K562 (cell line): Measurements from ENCODE around the gene TANC1. TPM values are rescaled to one million over a fixed set of nuclear protein-coding genes. Genes with fewer than 3 reads are reported as not detected.

Source experiments
- ATAC-seq: fragments of 200-7000 bp; cut with Tn5 transposase; 3 replicates; pipeline ENCODE4 v1.9.1; 2020; ENCODE audit warnings: moderate library complexity
- BruUV-seq: library from RNA; stranded (reverse); fragments of 400-500 nt; replicated peaks from 2 replicates; lab custom pipeline; 2021; lab: Mats Ljungman, UMichigan
- CTCF ChIA-PET: fragments of 300-600 bp; formaldehyde crosslinking; extraction: SDS; loops from one replicate; lab custom pipeline; 2021; ENCODE audit warnings: low intra/inter-chr PET ratio; lab: Yijun Ruan, JAX
- POLR2A ChIA-PET: fragments of 300-600, 350-650 bp; sonication (Branson Sonifier 250); formaldehyde crosslinking; extraction: SDS; loops from one replicate; lab custom pipeline; 2021; ENCODE audit warnings: antibody characterized with exemption, inconsistent platforms; lab: Yijun Ruan, JAX
- DNase-seq, 4 experiments: peaks; one replicate each; pipeline versions ENCODE4 v3.0.0 to v3.0.0-alpha.2; 2011 to 2018; ENCODE audit warnings: low spot score in 3 of 4, mixed read lengths in 3 of 4; ENCODE audit errors: extremely low read depth in 1 of 4
- FAIRE-seq: peaks from 2 replicates; lab custom pipeline; 2011; peaks lifted over from hg19 to GRCh38; lab: Jason Lieb, UNC
- H2AFZ ChIP-seq: 2 replicates; pipeline ENCODE4 v1.6.0; 2011; ENCODE audit warnings: low read depth, low read length, control low read depth, inconsistent platforms
- H3K27ac ChIP-seq: fragments of 200-600 bp; 3 replicates; pipeline ENCODE4 v1.8.0; 2011; ENCODE audit warnings: low read depth, mild to moderate bottlenecking, control low read depth, inconsistent platforms, low read length, moderate library complexity, mixed read lengths; ENCODE audit errors: extremely low read depth
- H3K27me3 ChIP-seq, 2 experiments: fragments of 300-600 bp in 1 of 2; 2 replicates in 1 of 2; 3 replicates in 1 of 2; pipeline versions ENCODE4 v1.6.0 to v1.8.0; 2011; ENCODE audit warnings: inconsistent platforms in 2 of 2, low read length in 2 of 2, mild to moderate bottlenecking in 1 of 2, mixed read lengths in 1 of 2, moderate library complexity in 1 of 2; ENCODE audit not compliant: control insufficient read depth in 2 of 2, insufficient read depth in 2 of 2
- H3K36me3 ChIP-seq: fragments of 300-600 bp; 3 replicates; pipeline ENCODE4 v1.8.0; 2011; ENCODE audit warnings: mild to moderate bottlenecking, low read length, inconsistent platforms; ENCODE audit not compliant: control insufficient read depth, insufficient read depth
- H3K4me1 ChIP-seq, 2 experiments: fragments of 200-600 bp in 1 of 2; replicated peaks in 1 of 2; 2 replicates in 1 of 2; 3 replicates in 1 of 2; pipeline versions ENCODE4 v1.5.1 to v1.8.0; 2011; ENCODE audit warnings: inconsistent platforms in 2 of 2, low read length in 2 of 2, mild to moderate bottlenecking in 1 of 2, mixed read lengths in 1 of 2, moderate library complexity in 1 of 2; ENCODE audit not compliant: control insufficient read depth in 2 of 2, insufficient read depth in 2 of 2
- H3K4me2 ChIP-seq: 2 replicates; pipeline ENCODE4 v1.6.1; 2011; ENCODE audit warnings: low read length, control low read depth, inconsistent platforms, mixed read lengths; ENCODE audit not compliant: insufficient read depth
- H3K4me3 ChIP-seq: fragments of 200-600 bp; sonication (generic), shearing (Covaris generic); 2 replicates; pipeline ENCODE4 v1.5.1; 2016; ENCODE audit warnings: control low read depth, inconsistent platforms
- H3K79me2 ChIP-seq: fragments of 200-600 bp; 3 replicates; pipeline ENCODE4 v1.8.0; 2011; ENCODE audit warnings: low read length, inconsistent platforms; ENCODE audit not compliant: control insufficient read depth, insufficient read depth
- H3K9ac ChIP-seq, 2 experiments: 2 replicates each; pipeline versions ENCODE4 v1.6.0 to v1.6.1; 2011; ENCODE audit warnings: low read depth in 2 of 2, low read length in 2 of 2, control low read depth in 1 of 2, inconsistent platforms in 1 of 2, mild to moderate bottlenecking in 1 of 2, mixed read lengths in 1 of 2; ENCODE audit not compliant: insufficient read depth in 1 of 2
- H3K9me1 ChIP-seq: one replicate; pipeline ENCODE4 v1.6.0; 2011; ENCODE audit warnings: inconsistent platforms, mild to moderate bottlenecking, low read length, moderate library complexity; ENCODE audit not compliant: control insufficient read depth, insufficient read depth
- H3K9me3 ChIP-seq: replicated peaks from 2 replicates; pipeline ENCODE4 v1.5.1; 2011; ENCODE audit warnings: low read depth, low read length, inconsistent platforms; ENCODE audit not compliant: control insufficient read depth, insufficient read depth
- H4K20me1 ChIP-seq: replicated peaks from 2 replicates; pipeline ENCODE4 v1.6.1; 2011; ENCODE audit warnings: low read length, inconsistent platforms, mixed read lengths; ENCODE audit not compliant: control insufficient read depth, insufficient read depth
- ARID2 ChIP-seq: fragments of 450-650 bp; IDR thresholded peaks from 2 replicates; pipeline ENCODE4 v1.6.1; 2017; ENCODE audit warnings: antibody characterized with exemption, mild to moderate bottlenecking
- BRD4 ChIP-seq: fragments of 200-600 bp; sonication (generic); IDR thresholded peaks from 2 replicates; pipeline ENCODE4 v1.6.1; 2017; ENCODE audit warnings: inconsistent platforms
- CBX8 ChIP-seq: fragments of 200-600 bp; sonication (generic); IDR thresholded peaks from 2 replicates; pipeline ENCODE4 v1.6.1; 2012; ENCODE audit warnings: borderline replicate concordance, mixed run types, low read depth, mild to moderate bottlenecking, moderate library complexity, mixed read lengths, low read length, control low read depth, inconsistent platforms; ENCODE audit not compliant: poor library complexity, severe bottlenecking; ENCODE audit errors: extremely low read depth
- CCNT2 ChIP-seq: IDR thresholded peaks from 2 replicates; pipeline ENCODE4 v1.6.1; 2011; ENCODE audit warnings: borderline replicate concordance, low read depth, mild to moderate bottlenecking, moderate library complexity, mixed read lengths, low read length; ENCODE audit not compliant: insufficient read length; ENCODE audit errors: extremely low read depth
- COPS2 ChIP-seq: fragments of 450-650 bp; conservative IDR thresholded peaks from 2 replicates; pipeline ENCODE4 v1.6.1; 2016; ENCODE audit warnings: mild to moderate bottlenecking, moderate library complexity
- POLR2B ChIP-seq: fragments of 450-650 bp; IDR thresholded peaks from 2 replicates; pipeline ENCODE4 v1.6.1; 2018; ENCODE audit warnings: low read depth; ENCODE audit not compliant: partially characterized antibody
- RBM39 ChIP-seq: fragments of 200-400 bp; formaldehyde crosslinking; optimal IDR thresholded peaks from 2 replicates; pipeline ENCODE3; 2018; ENCODE audit warnings: low read depth, low read length
- RCOR1 ChIP-seq, 2 experiments: IDR thresholded peaks; 2 replicates each; pipeline ENCODE4 v1.6.1; 2012; ENCODE audit warnings: low read depth in 2 of 2, low read length in 2 of 2, borderline replicate concordance in 1 of 2, improper control_type of control experiment in 1 of 2
- SAFB ChIP-seq: fragments of 200-400 bp; formaldehyde crosslinking; IDR thresholded peaks from 2 replicates; pipeline ENCODE4 v1.6.1; 2017; ENCODE audit warnings: low read depth, low read length, borderline replicate concordance
- SAFB2 ChIP-seq: fragments of 200-400 bp; formaldehyde crosslinking; IDR thresholded peaks from 2 replicates; pipeline ENCODE4 v1.6.1; 2018; ENCODE audit warnings: borderline replicate concordance, low read length, low read depth, moderate library complexity; ENCODE audit not compliant: severe bottlenecking
- SRF ChIP-seq, 2 experiments: fragments of 250-450, 450-650 bp in 1 of 2; sonication (Bioruptor Pico) in 1 of 2; sonication (generic) in 1 of 2; formaldehyde crosslinking; IDR thresholded peaks; 2 replicates each; pipeline versions ENCODE4 v1.5.0 to v1.5.1; 2020 to 2022; ENCODE audit warnings: mild to moderate bottlenecking in 1 of 2, missing genetic modification reagents in 1 of 2
- TARDBP ChIP-seq: fragments of 450-650 bp; IDR thresholded peaks from 2 replicates; pipeline ENCODE4 v1.6.1; 2016
- TOE1 ChIP-seq, 2 experiments: fragments of 450-650 bp in 1 of 2; sonication (generic) in 1 of 2; formaldehyde crosslinking in 1 of 2; IDR thresholded peaks; 2 replicates each; pipeline versions ENCODE4 v1.7.1 to v1.8.0; 2016 to 2022; ENCODE audit warnings: borderline replicate concordance in 2 of 2, mild to moderate bottlenecking in 2 of 2, antibody characterized with exemption in 1 of 2, inconsistent platforms in 1 of 2, low read depth in 1 of 2, missing genetic modification reagents in 1 of 2, moderate library complexity in 1 of 2
- ZNF431 ChIP-seq: sonication (generic); formaldehyde crosslinking; IDR thresholded peaks from 2 replicates; pipeline ENCODE4 v1.8.0; 2022; ENCODE audit warnings: mild to moderate bottlenecking, missing genetic modification reagents
- ZNF561 ChIP-seq: fragments of 450-650 bp; formaldehyde crosslinking; conservative IDR thresholded peaks from 2 replicates; pipeline ENCODE4 v1.4.0; 2020; ENCODE audit warnings: mild to moderate bottlenecking, moderate library complexity
- WGBS: fragments of 100-300 bp; shearing (Covaris generic); methylation state at CpG from one replicate; pipeline ENCODE4 v1.1.6; 2016; ENCODE audit warnings: low coverage, mixed read lengths; ENCODE audit not compliant: insufficient coverage; ENCODE audit errors: missing lambda C conversion rate; 5-methylcytosine and 5-hydroxymethylcytosine counted together
- in situ Hi-C: fragments of 300-500 bp; cut with MboI; formaldehyde crosslinking; loops from 4 replicates; pipeline ENCODE4 v1.15.0; 2018; ENCODE audit warnings: inconsistent platforms, mixed read lengths
- intact Hi-C: fragments of 100-400 bp; cut with micrococcal nuclease; formaldehyde crosslinking; loops from 2 replicates; pipeline ENCODE4 v1.14.2; 2022
- polyA plus RNA-seq, 8 experiments: library from polyadenylated mRNA; depleted of rRNA in 4 of 8; stranded (reverse) in 5 of 8; unstranded in 3 of 8; fragments of >200 nt; fragmentation: Nextera tagmentation in 2 of 8; fragmentation: Illumina TruSeq in 1 of 8; extraction: Ambion mirVana in 2 of 8; extraction: Trizol in 1 of 8; gene quantifications; 2 replicates each; pipeline versions ENCODE4 v1.2.1 to v1.2.3, GENCODE V29; 2011 to 2014; ENCODE audit warnings: inconsistent platforms in 1 of 8, missing spikeins in 1 of 8
- total RNA-seq, 7 experiments: library from RNA; depleted of rRNA in 6 of 7; stranded (reverse); fragments of >200 nt in 6 of 7; fragmentation: Illumina TruSeq in 2 of 7; extraction: Trizol in 2 of 7; gene quantifications; 2 replicates each; pipeline versions ENCODE4 v1.2.1 to v1.2.3, GENCODE V29; 2011 to 2021; ENCODE audit warnings: low replicate concordance in 1 of 7
- TF ChIP-seq, protein P1 (sequence below), 3 experiments: fragments of 200-800 bp in 1 of 3; sonication (Bioruptor generic) in 1 of 3; sonication (generic) in 1 of 3; formaldehyde crosslinking in 1 of 3; IDR thresholded peaks; 2 replicates each; pipeline versions ENCODE4 v1.6.1 to v1.8.0; 2016 to 2022; ENCODE audit warnings: mild to moderate bottlenecking in 2 of 3, missing compliant biosample characterization in 2 of 3, missing genetic modification characterization in 2 of 3, missing genetic modification reagents in 1 of 3
- TF ChIP-seq, protein P2 (sequence below): fragments of 450-650 bp; formaldehyde crosslinking; IDR thresholded peaks from 2 replicates; pipeline ENCODE4 v1.4.0; 2022; ENCODE audit warnings: mild to moderate bottlenecking, moderate library complexity
- TF ChIP-seq, protein P3 (sequence below): fragments of 250-450 bp; sonication (Bioruptor Pico); IDR thresholded peaks from 2 replicates; pipeline ENCODE4 v1.9.0; 2021; ENCODE audit warnings: mild to moderate bottlenecking
- TF ChIP-seq, protein P4 (sequence below): sonication (generic); formaldehyde crosslinking; IDR thresholded peaks from 2 replicates; pipeline ENCODE4 v1.9.0; 2022; ENCODE audit warnings: mild to moderate bottlenecking, missing genetic modification reagents

The TANC1 gene
- total and polyA plus RNA-seq, 9 of the 15 experiments (the other 6 are each of a cell fraction or from before 2014, with no cell fraction given), result under 0.01 to 0.20 (median 0.07) TPM; not detected in 1

DNA sequence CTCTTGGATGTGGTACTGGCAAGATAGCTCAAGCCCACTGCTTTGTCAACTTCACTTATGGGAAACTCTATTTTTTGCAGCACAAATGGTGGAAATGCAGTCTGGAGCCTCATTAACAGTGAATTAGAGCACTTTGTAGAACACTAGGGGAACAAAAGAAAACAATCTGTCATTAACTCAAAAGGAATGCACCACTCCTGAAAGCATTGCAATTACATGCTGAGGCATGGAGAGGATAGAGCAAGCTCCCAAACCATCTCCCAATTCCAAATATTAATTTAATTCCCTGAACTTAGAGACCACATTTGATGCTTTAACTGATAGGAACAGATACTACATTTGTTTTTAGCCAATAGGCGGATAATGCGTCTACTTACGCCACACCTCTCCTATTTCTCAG, 32.8 kb upstream of the TANC1 start (continued):
- TF ChIP-seq, protein P1, sequence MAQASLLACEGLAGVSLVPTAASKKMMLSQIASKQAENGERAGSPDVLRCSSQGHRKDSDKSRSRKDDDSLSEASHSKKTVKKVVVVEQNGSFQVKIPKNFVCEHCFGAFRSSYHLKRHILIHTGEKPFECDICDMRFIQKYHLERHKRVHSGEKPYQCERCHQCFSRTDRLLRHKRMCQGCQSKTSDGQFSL (CRISPR knock-in tag; IDR thresholded peaks at IDR 0.05), result no peak
- TF ChIP-seq, protein P1 (tag; IDR thresholded peaks at IDR 0.05), result no peak
- TF ChIP-seq ZNF561 (CRISPR knock-in tag) (no peak), SAFB (no peak), CBX8 (no peak)

DNA sequence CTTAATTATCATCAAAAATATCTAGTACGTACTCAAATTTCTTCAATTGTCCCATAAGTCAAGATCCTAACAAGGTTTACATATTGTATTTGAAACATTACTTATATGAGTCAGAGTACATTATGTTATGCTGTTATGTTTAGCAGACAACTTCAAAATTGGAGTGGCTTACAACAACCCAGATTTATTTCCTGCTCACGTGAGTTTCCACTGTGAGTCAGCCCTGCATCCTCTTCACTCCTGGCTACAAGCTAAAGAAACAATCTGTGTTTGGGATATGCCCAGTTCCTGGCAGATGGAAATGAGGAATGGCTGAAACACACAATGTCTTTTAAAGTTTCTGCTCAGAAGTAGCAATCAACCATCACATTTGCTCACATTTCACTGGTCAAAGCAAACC, 31.5 kb upstream of the TANC1 start:
- CTCF ChIA-PET, result no interaction called here
- no peak for FAIRE-seq
- ATAC-seq, result no peak
- no peak overlapping the region for H2AFZ ChIP-seq
- H3K36me3 ChIP-seq, result no peaks in the 10 kb centered on the region
- no peaks in the 10 kb centered on the region for H3K79me2 ChIP-seq
- DNase-seq, result no peak
- POLR2A ChIA-PET, result no interaction called here
- no peak overlapping the region for H3K4me3 ChIP-seq
- intact Hi-C loops (no loop called here), in situ Hi-C loops (no loop called here)
- peaks cover 0 to 20% of the 10 kb centered on the region in 2 experiments; a peak in 4 of 5 replicates for H3K27me3 ChIP-seq
- no peaks in the 10 kb centered on the region for H3K9me3 ChIP-seq
- no peaks in the 10 kb centered on the region for H3K4me1 ChIP-seq
- no peak overlapping the region for H3K4me2 ChIP-seq
- H4K20me1 ChIP-seq, result no peaks in the 10 kb centered on the region
- no peaks in the 10 kb centered on the region for H3K9me1 ChIP-seq
- H3K27ac ChIP-seq, result no peak overlapping the region
- H3K9ac ChIP-seq, result no peak overlapping the region
- WGBS, result 3% methylated on average over 2 of the region's 2 CpGs
- no TSS peak for BruUV-seq
- TF ChIP-seq ZNF431 (CRISPR knock-in tag) (no peak), BRD4 (no peak), POLR2B (no peak), CCNT2 (no peak), TARDBP (no peak), TOE1 (IDR thresholded peaks at IDR 0.05; ENCODE audit: borderline replicate concordance) (no peak), TOE1 (CRISPR knock-in tag; IDR thresholded peaks at IDR 0.05; ENCODE audit: borderline replicate concordance, low read depth) (no peak), RBM39 (no peak), ARID2 (no peak), COPS2 (no peak), SAFB2 (no peak), RCOR1 (IDR thresholded peaks at IDR 0.05; ENCODE audit: borderline replicate concordance in 1 of 2, low read depth in 2 of 2, low read length in 2 of 2) (no peak), SRF (CRISPR knock-in tag; IDR thresholded peaks at IDR 0.05) (no peak)
- TF ChIP-seq, protein P2, sequence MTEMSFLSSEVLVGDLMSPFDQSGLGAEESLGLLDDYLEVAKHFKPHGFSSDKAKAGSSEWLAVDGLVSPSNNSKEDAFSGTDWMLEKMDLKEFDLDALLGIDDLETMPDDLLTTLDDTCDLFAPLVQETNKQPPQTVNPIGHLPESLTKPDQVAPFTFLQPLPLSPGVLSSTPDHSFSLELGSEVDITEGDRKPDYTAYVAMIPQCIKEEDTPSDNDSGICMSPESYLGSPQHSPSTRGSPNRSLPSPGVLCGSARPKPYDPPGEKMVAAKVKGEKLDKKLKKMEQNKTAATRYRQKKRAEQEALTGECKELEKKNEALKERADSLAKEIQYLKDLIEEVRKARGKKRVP (CRISPR knock-in tag), result no peak
- TF ChIP-seq, protein P3, sequence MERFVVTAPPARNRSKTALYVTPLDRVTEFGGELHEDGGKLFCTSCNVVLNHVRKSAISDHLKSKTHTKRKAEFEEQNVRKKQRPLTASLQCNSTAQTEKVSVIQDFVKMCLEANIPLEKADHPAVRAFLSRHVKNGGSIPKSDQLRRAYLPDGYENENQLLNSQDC, result no peak
- TF ChIP-seq, protein P4, sequence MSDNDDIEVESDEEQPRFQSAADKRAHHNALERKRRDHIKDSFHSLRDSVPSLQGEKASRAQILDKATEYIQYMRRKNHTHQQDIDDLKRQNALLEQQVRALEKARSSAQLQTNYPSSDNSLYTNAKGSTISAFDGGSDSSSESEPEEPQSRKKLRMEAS (CRISPR knock-in tag), result no peak
